SU-DHL-6 (cell line): ENCODE data around the gene CDKL5.

ENCODE experiments used
- H2AFZ ChIP-seq: fragments of 200-600 bp; sonication (generic); 2 replicates; pipeline ENCODE4 v1.6.1; 2014; ENCODE audit warnings: low read depth, mild to moderate bottlenecking, moderate library complexity, mixed read lengths, antibody characterized with exemption, low read length; ENCODE audit not compliant: severe bottlenecking
- H3F3A ChIP-seq: fragments of 200-600 bp; shearing (Covaris generic); 2 replicates; pipeline ENCODE4 v1.6.0; 2016; ENCODE audit warnings: antibody characterized with exemption, mild to moderate bottlenecking; ENCODE audit not compliant: insufficient read depth
- H3K27ac ChIP-seq: fragments of 200-600 bp; sonication (generic); 2 replicates; pipeline ENCODE4 v1.5.1; 2016; ENCODE audit warnings: low read depth, mild to moderate bottlenecking, low read length, moderate library complexity, mixed read lengths
- H3K27me3 ChIP-seq: fragments of 200-600 bp; sonication (generic), shearing (Covaris generic); 2 replicates; pipeline ENCODE4 v1.6.0; 2014; ENCODE audit warnings: mild to moderate bottlenecking, low read length
- H3K36me3 ChIP-seq: fragments of 200-600 bp; sonication (generic); 2 replicates; pipeline ENCODE4 v1.6.1; 2014; ENCODE audit warnings: mild to moderate bottlenecking, low read length, mixed read lengths
- H3K4me2 ChIP-seq: fragments of 300-600, 200-600 bp; shearing (Covaris generic), sonication (generic); 2 replicates; pipeline ENCODE4 v1.6.0; 2014; ENCODE audit warnings: low read length, low read depth, mild to moderate bottlenecking; ENCODE audit not compliant: poor library complexity, severe bottlenecking
- H3K4me3 ChIP-seq: fragments of 200-600 bp; sonication (generic); 2 replicates; pipeline ENCODE4 v1.5.1; 2014; ENCODE audit warnings: antibody characterized with exemption, low read length, mild to moderate bottlenecking, mixed read lengths; ENCODE audit not compliant: insufficient read depth, poor library complexity, severe bottlenecking
- H3K79me2 ChIP-seq: fragments of 200-600 bp; sonication (generic); 2 replicates; pipeline ENCODE4 v1.6.1; 2014; ENCODE audit warnings: mild to moderate bottlenecking, low read length, moderate library complexity; ENCODE audit not compliant: insufficient read depth
- H3K9ac ChIP-seq: fragments of 200-600 bp; sonication (generic); 2 replicates; pipeline ENCODE4 v1.7.0; 2014; ENCODE audit warnings: mild to moderate bottlenecking, low read length
- H3K9me2 ChIP-seq: fragments of 200-600 bp; sonication (generic); replicated peaks from 2 replicates; pipeline ENCODE4 v1.6.1; 2014; ENCODE audit warnings: low read length; ENCODE audit not compliant: insufficient read depth
- H3K9me3 ChIP-seq: fragments of 200-600 bp; sonication (generic); 2 replicates; pipeline ENCODE4 v1.6.1; 2014; ENCODE audit warnings: low read length, mixed read lengths; ENCODE audit not compliant: insufficient read depth
- H4K20me1 ChIP-seq: fragments of 200-600 bp; sonication (generic); 2 replicates; pipeline ENCODE4 v1.6.1; 2014; ENCODE audit warnings: low read depth, mild to moderate bottlenecking, antibody characterized with exemption, low read length, moderate library complexity, mixed read lengths
- EZH2phosphoT487 ChIP-seq: fragments of 200-600 bp; sonication (generic), shearing (Covaris generic); conservative IDR thresholded peaks from 2 replicates; pipeline ENCODE4 v1.6.1; 2018; ENCODE audit warnings: mild to moderate bottlenecking, antibody characterized with exemption, low read length, moderate library complexity, mixed read lengths
- TF ChIP-seq, protein P1 (sequence below): fragments of 200-600 bp; sonication (generic); IDR thresholded peaks from one replicate; pipeline ENCODE4 v1.5.1; 2017; ENCODE audit warnings: antibody characterized with exemption, mild to moderate bottlenecking, low read length, moderate library complexity; ENCODE audit not compliant: insufficient read depth, poor library complexity, severe bottlenecking

Gene CDKL5

GRCh38 chrX:18390941-18391538 lies 34.4 kb upstream of the CDKL5 start:
- Histone ChIP-seq H3K9ac (no peak overlapping the region), H3K9me3 (no peaks in the 10 kb centered on the region), H4K20me1 (no peaks in the 10 kb centered on the region), H3K4me2 (no peak overlapping the region), H3F3A (no peaks in the 10 kb centered on the region), H3K27me3 (no peaks in the 10 kb centered on the region), H3K27ac (no peak overlapping the region), H3K9me2 (no peaks in the 10 kb centered on the region), H3K36me3 (no peaks in the 10 kb centered on the region), H3K4me3 (no peak overlapping the region), H3K79me2 (no peaks in the 10 kb centered on the region), H2AFZ (no peak overlapping the region)
- TF ChIP-seq, protein P1, sequence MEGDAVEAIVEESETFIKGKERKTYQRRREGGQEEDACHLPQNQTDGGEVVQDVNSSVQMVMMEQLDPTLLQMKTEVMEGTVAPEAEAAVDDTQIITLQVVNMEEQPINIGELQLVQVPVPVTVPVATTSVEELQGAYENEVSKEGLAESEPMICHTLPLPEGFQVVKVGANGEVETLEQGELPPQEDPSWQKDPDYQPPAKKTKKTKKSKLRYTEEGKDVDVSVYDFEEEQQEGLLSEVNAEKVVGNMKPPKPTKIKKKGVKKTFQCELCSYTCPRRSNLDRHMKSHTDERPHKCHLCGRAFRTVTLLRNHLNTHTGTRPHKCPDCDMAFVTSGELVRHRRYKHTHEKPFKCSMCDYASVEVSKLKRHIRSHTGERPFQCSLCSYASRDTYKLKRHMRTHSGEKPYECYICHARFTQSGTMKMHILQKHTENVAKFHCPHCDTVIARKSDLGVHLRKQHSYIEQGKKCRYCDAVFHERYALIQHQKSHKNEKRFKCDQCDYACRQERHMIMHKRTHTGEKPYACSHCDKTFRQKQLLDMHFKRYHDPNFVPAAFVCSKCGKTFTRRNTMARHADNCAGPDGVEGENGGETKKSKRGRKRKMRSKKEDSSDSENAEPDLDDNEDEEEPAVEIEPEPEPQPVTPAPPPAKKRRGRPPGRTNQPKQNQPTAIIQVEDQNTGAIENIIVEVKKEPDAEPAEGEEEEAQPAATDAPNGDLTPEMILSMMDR, result peak; percentile 36
- TF ChIP-seq EZH2phosphoT487, result no peak

DNA sequence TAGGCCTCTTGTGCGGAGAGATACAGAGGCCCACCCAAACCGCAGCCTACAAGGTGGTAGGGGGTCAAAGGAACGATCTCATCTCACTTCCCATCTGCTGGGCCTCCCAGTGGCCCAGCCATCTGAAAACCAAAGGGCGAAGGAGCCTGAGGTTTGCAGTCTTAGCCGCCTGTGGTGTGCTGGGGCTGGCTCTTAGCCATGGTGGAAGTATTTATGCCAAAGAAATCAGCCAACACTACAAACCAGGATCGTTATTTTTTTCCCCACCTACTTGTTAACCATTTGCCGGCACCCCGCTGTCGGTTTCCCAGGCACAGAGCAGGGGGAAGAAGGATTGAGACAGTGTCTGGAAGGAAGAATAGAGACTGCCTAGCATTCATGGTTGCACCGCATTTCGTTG lies 30.9 kb upstream of the CDKL5 start:
- Histone ChIP-seq H3K27ac (no peak overlapping the region), H3F3A (no peaks in the 10 kb centered on the region), H4K20me1 (no peaks in the 10 kb centered on the region), H3K9ac (no peak overlapping the region), H3K79me2 (no peaks in the 10 kb centered on the region), H2AFZ (no peak overlapping the region), H3K4me3 (no peak overlapping the region), H3K4me2 (no peak overlapping the region), H3K27me3 (no peaks in the 10 kb centered on the region), H3K9me2 (no peaks in the 10 kb centered on the region), H3K36me3 (no peaks in the 10 kb centered on the region), H3K9me3 (no peaks in the 10 kb centered on the region)
- no peak for TF ChIP-seq EZH2phosphoT487
- TF ChIP-seq, protein P1, result no peak

- no peak for TF ChIP-seq EZH2phosphoT487
- TF ChIP-seq, protein P1, result no peak
- Histone ChIP-seq H3K9ac (no peak overlapping the region), H3K4me2 (no peak overlapping the region), H3K4me3 (no peak overlapping the region), H3K36me3 (no peaks in the 10 kb centered on the region), H4K20me1 (no peaks in the 10 kb centered on the region), H3F3A (no peaks in the 10 kb centered on the region), H2AFZ (no peak overlapping the region), H3K79me2 (no peaks in the 10 kb centered on the region), H3K27ac (no peak overlapping the region), H3K9me3 (no peaks in the 10 kb centered on the region), H3K27me3 (no peaks in the 10 kb centered on the region), H3K9me2 (no peaks in the 10 kb centered on the region)
These were observed 23.6 kb upstream of the CDKL5 start for GRCh38 chrX:18401848-18402213.
